Vagina (tissue), 2 donors: ENCODE data around the gene RNF113B.

ENCODE experiments used
- CTCF ChIP-seq, 3 experiments: fragments of 450-650 bp in 2 of 3; fragments of 200-600 bp in 1 of 3; sonication (generic) in 1 of 3; IDR thresholded peaks; one replicate each; pipeline ENCODE4 v1.5.1; 2017 to 2019; ENCODE audit warnings: antibody characterized with exemption in 3 of 3, mild to moderate bottlenecking in 2 of 3, moderate library complexity in 2 of 3
- POLR2A ChIP-seq, 2 donors: fragments of 450-650 bp; IDR thresholded peaks; one replicate each; pipeline ENCODE4 v1.6.1; 2017; ENCODE audit warnings: antibody characterized with exemption in 2 of 2, mild to moderate bottlenecking in 2 of 2, moderate library complexity in 2 of 2
- POLR2AphosphoS5 ChIP-seq, 2 donors: sonication (generic); formaldehyde crosslinking; IDR thresholded peaks; one replicate each; pipeline ENCODE4 v1.9.0; 2017; ENCODE audit warnings: antibody characterized with exemption in 2 of 2, mild to moderate bottlenecking in 2 of 2, low read depth in 1 of 2; ENCODE audit not compliant: insufficient read depth in 1 of 2

GRCh38 chr13:98141091-98141490 lies 36.0 kb downstream of the RNF113B start:
- TF ChIP-seq POLR2A (IDR thresholded peaks at IDR 0.05) = no peak
- TF ChIP-seq CTCF (IDR thresholded peaks at IDR 0.05) = no peak
- TF ChIP-seq POLR2AphosphoS5 (IDR thresholded peaks at IDR 0.05; ENCODE audit: insufficient read depth in 1 of 2, low read depth in 1 of 2) = no peak
